Type B pancreatic cell (in vitro differentiated cells): ENCODE measurements around the gene SAXO1. TPM values are rescaled to one million over a fixed set of nuclear protein-coding genes. Genes with fewer than 3 reads are reported as not detected.

Experiments used
- DNase-seq: peaks from one replicate; pipeline ENCODE4 v3.0.0; 2021; ENCODE audit warnings: mixed read lengths; ENCODE audit not compliant: unreplicated experiment; ENCODE audit errors: extremely low spot score
- H3K27ac Mint-ChIP-seq: 2 replicates; pipeline ENCODE4 v1.8.0; 2021; ENCODE audit warnings: mild to moderate bottlenecking, mixed read lengths
- H3K27me3 Mint-ChIP-seq: 2 replicates; pipeline ENCODE4 v1.8.0; 2021; ENCODE audit warnings: mixed read lengths
- H3K36me3 Mint-ChIP-seq: 2 replicates; pipeline ENCODE4 v1.8.0; 2021; ENCODE audit warnings: mixed read lengths
- H3K4me1 Mint-ChIP-seq: one replicate; pipeline ENCODE4 v1.8.0; 2021; ENCODE audit warnings: mixed read lengths; ENCODE audit not compliant: unreplicated experiment
- H3K4me3 Mint-ChIP-seq: 2 replicates; pipeline ENCODE4 v1.8.0; 2021; ENCODE audit warnings: mild to moderate bottlenecking, mixed read lengths
- H3K9me3 Mint-ChIP-seq: 2 replicates; pipeline ENCODE4 v1.8.0; 2021; ENCODE audit warnings: mixed read lengths
- total RNA-seq: library from RNA; stranded (reverse); gene quantifications from 2 replicates; pipeline ENCODE4 v1.2.1, GENCODE V29; 2021; ENCODE audit warnings: low replicate concordance
- TF ChIP-seq, protein P1 (sequence below): fragments of 200-600 bp; sonication (generic); conservative IDR thresholded peaks from 2 replicates; pipeline ENCODE4 v1.5.0; 2021; ENCODE audit warnings: antibody characterized with exemption, mild to moderate bottlenecking

SAXO1 gene
- total RNA-seq, 1 donor from 2014 or later, result not detected

DNA sequence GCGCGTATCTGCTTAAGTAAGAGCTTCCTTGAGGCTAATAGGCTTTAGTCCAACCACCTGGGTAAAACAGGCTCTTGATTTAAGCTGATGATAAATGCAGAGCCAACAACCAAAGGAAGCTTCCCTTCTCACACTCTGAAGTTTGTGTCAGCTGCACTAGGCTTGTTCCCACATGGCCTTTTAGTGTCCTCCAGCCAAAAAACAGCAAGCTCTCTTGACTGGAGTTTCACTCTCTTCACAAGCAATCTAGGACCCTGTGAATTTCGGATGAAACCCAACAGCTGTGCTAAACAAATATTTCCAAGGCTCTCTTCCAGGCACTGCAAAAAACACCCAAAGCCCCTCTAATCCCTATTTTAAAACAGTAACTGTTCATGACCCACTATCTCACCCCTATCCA is 63.9 kb downstream of the SAXO1 start:
- TF ChIP-seq, protein P1, sequence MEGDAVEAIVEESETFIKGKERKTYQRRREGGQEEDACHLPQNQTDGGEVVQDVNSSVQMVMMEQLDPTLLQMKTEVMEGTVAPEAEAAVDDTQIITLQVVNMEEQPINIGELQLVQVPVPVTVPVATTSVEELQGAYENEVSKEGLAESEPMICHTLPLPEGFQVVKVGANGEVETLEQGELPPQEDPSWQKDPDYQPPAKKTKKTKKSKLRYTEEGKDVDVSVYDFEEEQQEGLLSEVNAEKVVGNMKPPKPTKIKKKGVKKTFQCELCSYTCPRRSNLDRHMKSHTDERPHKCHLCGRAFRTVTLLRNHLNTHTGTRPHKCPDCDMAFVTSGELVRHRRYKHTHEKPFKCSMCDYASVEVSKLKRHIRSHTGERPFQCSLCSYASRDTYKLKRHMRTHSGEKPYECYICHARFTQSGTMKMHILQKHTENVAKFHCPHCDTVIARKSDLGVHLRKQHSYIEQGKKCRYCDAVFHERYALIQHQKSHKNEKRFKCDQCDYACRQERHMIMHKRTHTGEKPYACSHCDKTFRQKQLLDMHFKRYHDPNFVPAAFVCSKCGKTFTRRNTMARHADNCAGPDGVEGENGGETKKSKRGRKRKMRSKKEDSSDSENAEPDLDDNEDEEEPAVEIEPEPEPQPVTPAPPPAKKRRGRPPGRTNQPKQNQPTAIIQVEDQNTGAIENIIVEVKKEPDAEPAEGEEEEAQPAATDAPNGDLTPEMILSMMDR, result no peak
- no peaks in the 10 kb centered on the region for H3K9me3 Mint-ChIP-seq
- DNase-seq, result no peak
- H3K27ac Mint-ChIP-seq, result no peak overlapping the region
- no peaks in the 10 kb centered on the region for H3K36me3 Mint-ChIP-seq
- H3K4me3 Mint-ChIP-seq, result no peak overlapping the region
- no peaks in the 10 kb centered on the region for H3K27me3 Mint-ChIP-seq
- H3K4me1 Mint-ChIP-seq, result peaks cover 16% of the 10 kb centered on the region

DNA sequence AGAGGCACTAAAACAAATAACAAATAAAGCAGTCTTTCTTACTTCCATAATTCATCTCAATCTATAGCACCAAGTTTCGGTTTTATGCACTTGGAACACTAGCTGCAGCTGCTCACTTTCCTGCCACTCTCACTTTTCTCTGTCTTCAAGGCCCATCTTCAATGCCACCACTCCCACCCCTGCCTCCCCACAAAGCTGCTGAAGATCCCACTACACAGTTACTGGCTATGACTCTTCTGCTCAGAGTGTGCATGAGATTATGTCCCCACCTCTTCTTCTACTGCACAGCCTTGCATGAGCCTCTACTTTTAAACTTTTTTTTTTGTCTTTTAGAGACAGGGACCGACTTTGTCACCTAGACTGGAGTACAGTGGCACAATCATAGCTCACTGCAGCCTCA is 77.4 kb downstream of the SAXO1 start:
- DNase-seq, result no peak
- no peaks in the 10 kb centered on the region for H3K4me1 Mint-ChIP-seq
- no peaks in the 10 kb centered on the region for H3K9me3 Mint-ChIP-seq
- H3K27me3 Mint-ChIP-seq, result no peaks in the 10 kb centered on the region
- no peaks in the 10 kb centered on the region for H3K36me3 Mint-ChIP-seq
- no peak overlapping the region for H3K27ac Mint-ChIP-seq
- H3K4me3 Mint-ChIP-seq, result no peak overlapping the region
- TF ChIP-seq, protein P1, result no peak

DNA sequence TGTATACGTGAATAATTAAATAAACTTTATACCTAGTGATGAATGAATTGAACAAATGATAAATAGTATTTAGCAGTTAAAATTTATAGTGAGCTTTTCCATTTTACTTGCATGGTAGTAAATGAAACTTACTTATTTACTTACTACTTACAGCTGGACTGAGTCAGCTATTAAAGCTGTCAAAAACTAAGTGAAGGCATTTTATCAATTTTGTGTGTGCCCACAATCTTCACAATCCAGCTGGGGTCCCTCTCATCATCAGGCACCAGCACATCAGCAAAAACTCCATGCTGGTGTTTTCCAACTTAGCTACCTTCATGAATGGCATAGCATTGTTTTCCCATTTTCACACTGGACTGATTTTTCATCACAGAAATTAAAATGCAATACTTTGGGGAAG is 81.1 kb downstream of the SAXO1 start:
- no peaks in the 10 kb centered on the region for H3K4me1 Mint-ChIP-seq
- H3K9me3 Mint-ChIP-seq, result no peaks in the 10 kb centered on the region
- DNase-seq, result no peak
- H3K4me3 Mint-ChIP-seq, result no peak overlapping the region
- H3K36me3 Mint-ChIP-seq, result no peaks in the 10 kb centered on the region
- H3K27me3 Mint-ChIP-seq, result no peaks in the 10 kb centered on the region
- no peak overlapping the region for H3K27ac Mint-ChIP-seq
- TF ChIP-seq, protein P1, result no peak

DNA sequence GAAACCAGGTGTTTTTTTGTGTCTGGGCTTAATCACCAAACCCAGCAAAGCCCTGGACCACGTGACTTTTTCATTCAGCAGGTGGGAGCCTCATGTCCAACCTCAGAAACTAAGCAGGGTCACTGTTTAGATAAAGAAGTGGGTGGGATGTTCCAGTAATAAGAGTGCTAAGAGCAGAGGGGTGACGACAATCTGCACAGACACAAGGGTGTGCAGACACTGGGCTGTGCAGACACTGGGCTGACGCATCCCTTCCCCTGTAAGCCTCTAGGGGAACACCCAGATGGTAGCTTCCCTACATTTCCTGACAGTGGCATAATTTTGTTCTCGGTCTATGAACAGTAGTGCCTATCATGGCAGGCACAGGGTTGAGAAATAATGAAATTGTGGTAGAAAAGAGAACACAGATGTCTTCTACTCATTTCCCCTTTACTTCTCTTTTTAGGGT is 85.1 kb downstream of the SAXO1 start:
- Mint-ChIP-seq H3K4me3 (no peak overlapping the region), H3K27ac (no peak overlapping the region), H3K36me3 (no peaks in the 10 kb centered on the region), H3K27me3 (peaks cover 5% of the 10 kb centered on the region), H3K4me1 (no peaks in the 10 kb centered on the region), H3K9me3 (no peaks in the 10 kb centered on the region)
- DNase-seq, result no peak
- TF ChIP-seq, protein P1, result peak; percentile 13

DNA sequence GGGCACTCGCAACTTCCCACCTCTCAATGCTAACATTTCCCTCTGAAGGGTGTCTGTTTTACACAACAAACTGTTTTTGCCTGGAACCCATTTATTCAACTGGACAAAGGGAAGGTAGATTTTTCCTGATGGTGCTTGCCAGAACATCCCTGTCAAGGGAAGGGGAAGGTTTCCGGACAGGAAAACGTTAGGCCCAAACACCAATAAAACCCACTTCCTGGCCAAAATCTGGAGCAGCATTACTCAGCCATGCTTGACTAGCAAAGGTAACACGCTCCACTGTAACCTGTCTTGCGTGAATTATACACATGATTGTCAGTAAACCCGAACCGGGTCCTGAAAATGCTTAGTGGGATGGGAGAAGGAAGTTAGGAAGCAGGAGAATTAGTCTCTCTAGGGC is 90.2 kb downstream of the SAXO1 start:
- Mint-ChIP-seq H3K4me1 (peaks cover 5% of the 10 kb centered on the region), H3K36me3 (no peaks in the 10 kb centered on the region), H3K27ac (no peak overlapping the region), H3K9me3 (no peaks in the 10 kb centered on the region), H3K4me3 (no peak overlapping the region), H3K27me3 (peaks cover 5% of the 10 kb centered on the region)
- TF ChIP-seq, protein P1, result no peak
- no peak for DNase-seq

DNA sequence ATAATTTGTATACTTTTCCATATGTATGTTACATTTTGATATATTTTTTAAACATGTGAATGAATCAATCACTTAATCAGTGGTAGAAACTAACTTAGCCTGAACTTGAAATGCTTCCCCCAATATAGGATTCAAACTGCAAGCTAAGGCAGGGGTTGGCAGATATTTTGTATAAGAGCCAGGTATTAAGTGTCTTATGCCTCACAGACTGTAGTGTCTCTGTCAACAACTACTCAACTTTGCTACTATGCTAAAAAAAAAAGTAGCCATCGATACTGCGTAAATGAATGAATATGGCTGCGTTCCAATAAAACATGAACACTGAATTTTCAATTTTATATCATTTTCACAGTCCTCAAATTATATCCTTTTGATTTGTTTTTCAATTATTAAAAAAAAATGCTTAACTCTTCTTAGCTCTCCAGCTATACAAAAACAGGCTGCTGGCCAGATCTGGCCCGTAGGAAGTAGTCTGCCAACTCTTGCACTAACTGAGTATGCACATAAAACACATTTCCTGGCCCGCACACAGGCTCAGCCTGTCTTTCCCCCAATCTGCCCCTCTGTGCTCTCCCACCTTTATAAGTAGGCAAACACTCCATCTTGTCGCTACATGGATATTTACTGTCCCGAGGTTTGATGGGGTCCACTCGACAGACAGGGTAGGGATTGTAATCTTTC is 91.8 kb downstream of the SAXO1 start:
- peaks cover 5% of the 10 kb centered on the region for H3K27me3 Mint-ChIP-seq
- H3K4me1 Mint-ChIP-seq, result peaks cover 13% of the 10 kb centered on the region
- H3K4me3 Mint-ChIP-seq, result no peak overlapping the region
- DNase-seq, result no peak
- no peak overlapping the region for H3K27ac Mint-ChIP-seq
- no peaks in the 10 kb centered on the region for H3K36me3 Mint-ChIP-seq
- TF ChIP-seq, protein P1, result no peak
- H3K9me3 Mint-ChIP-seq, result no peaks in the 10 kb centered on the region
